ENCODE measurements around the gene HCK. TPM values are rescaled to one million over a fixed set of nuclear protein-coding genes. Genes with fewer than 3 reads are reported as not detected.

The HCK gene
- 10 to 100 TPM in 2 of 3 donors, 1 to 10 TPM in 1; 6.2 to 17.3 (median 13.4) TPM for total RNA-seq
- long read RNA-seq, donor 1, transcript HCK-207 (13 exons, 2,101 nt) = major isoform, 8 of 15 reads
- long read RNA-seq, donor 1, partial matches to known transcripts = 3 of 15 reads
- long read RNA-seq, donor 1, other reads (novel, unspliced or antisense) = 2 of 15 reads
- long read RNA-seq, donor 2, transcript HCK-207 (13 exons, 2,101 nt) = major isoform, 8 of 11 reads
- long read RNA-seq, donor 2, partial matches to known transcripts = 3 of 11 reads
- long read RNA-seq, donor 2, other reads (novel, unspliced or antisense) = 0 of 11 reads

GRCh38 chr20:32052090-32052777, at the start of gene HCK:
Gene HCK, plus strand, starts transcription at chr20:32052242.
- Histone ChIP-seq H3K9me3 (no peaks in the 10 kb centered on the region), H3K4me3 (no peak within 1 kb of the TSS), H3K36me3 (ENCODE audit: low read depth) (no peaks in the 10 kb centered on the region), H3K4me1 (ENCODE audit: low read depth) (no peaks in the 10 kb centered on the region)
- no peak for TF ChIP-seq CTCF (IDR thresholded peaks at IDR 0.05)
- intact Hi-C loops (cut with DNase I, micrococcal nuclease) = no loop called here
- ATAC-seq = peak; percentile 70
- DNase-seq = peak in 2 of 3 donors; percentile 44 to 73

DNA sequence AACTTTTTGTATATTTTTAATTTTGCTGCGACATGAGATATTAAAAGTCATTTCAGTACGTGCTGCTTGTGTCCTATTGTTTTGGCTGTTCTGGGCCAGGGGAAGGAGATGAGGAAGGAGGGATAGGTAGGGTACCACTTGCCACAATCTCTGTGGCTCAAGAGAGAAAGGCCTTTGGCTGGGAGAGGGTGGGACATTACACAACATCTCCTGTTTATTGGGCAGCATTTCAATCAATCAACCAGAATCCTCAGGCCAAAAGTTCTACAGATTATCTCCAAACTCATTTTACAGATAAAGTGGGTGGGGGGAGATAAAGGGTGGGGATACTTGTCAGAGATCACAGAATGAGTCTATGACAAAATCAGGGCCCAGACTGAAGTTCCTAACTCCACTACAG, 48.7 kb upstream of the HCK start:
- no peak for DNase-seq
- ATAC-seq = no peak
- TF ChIP-seq CTCF (IDR thresholded peaks at IDR 0.05) = no peak
- no peaks in the 10 kb centered on the region for H3K4me1 ChIP-seq (ENCODE audit: low read depth)
- no peaks in the 10 kb centered on the region for H3K9me3 ChIP-seq
- H3K36me3 ChIP-seq (ENCODE audit: low read depth) = no peaks in the 10 kb centered on the region
- no peak overlapping the region for H3K4me3 ChIP-seq
- intact Hi-C loops (cut with DNase I, micrococcal nuclease) = no loop called here

- Histone ChIP-seq H3K4me1 (ENCODE audit: low read depth) (no peaks in the 10 kb centered on the region), H3K4me3 (no peak overlapping the region), H3K9me3 (no peaks in the 10 kb centered on the region), H3K36me3 (ENCODE audit: low read depth) (no peaks in the 10 kb centered on the region)
- ATAC-seq (no peak), DNase-seq (no peak)
- no peak for TF ChIP-seq CTCF (IDR thresholded peaks at IDR 0.05)
- intact Hi-C loops (cut with DNase I, micrococcal nuclease) = no loop called here
Observed at GRCh38 chr20:32004963-32005362, 47.1 kb upstream of the HCK start.

- ATAC-seq = no peak
- intact Hi-C loops (cut with DNase I, micrococcal nuclease) = no loop called here
- H3K4me3 ChIP-seq = no peak overlapping the region
- no peak for TF ChIP-seq CTCF (IDR thresholded peaks at IDR 0.05)
- no peaks in the 10 kb centered on the region for H3K9me3 ChIP-seq
- H3K4me1 ChIP-seq (ENCODE audit: low read depth) = no peaks in the 10 kb centered on the region
- H3K36me3 ChIP-seq (ENCODE audit: low read depth) = no peaks in the 10 kb centered on the region
- DNase-seq = no peak
Observed at GRCh38 chr20:32006053-32006452, 46.0 kb upstream of the HCK start.

DNA sequence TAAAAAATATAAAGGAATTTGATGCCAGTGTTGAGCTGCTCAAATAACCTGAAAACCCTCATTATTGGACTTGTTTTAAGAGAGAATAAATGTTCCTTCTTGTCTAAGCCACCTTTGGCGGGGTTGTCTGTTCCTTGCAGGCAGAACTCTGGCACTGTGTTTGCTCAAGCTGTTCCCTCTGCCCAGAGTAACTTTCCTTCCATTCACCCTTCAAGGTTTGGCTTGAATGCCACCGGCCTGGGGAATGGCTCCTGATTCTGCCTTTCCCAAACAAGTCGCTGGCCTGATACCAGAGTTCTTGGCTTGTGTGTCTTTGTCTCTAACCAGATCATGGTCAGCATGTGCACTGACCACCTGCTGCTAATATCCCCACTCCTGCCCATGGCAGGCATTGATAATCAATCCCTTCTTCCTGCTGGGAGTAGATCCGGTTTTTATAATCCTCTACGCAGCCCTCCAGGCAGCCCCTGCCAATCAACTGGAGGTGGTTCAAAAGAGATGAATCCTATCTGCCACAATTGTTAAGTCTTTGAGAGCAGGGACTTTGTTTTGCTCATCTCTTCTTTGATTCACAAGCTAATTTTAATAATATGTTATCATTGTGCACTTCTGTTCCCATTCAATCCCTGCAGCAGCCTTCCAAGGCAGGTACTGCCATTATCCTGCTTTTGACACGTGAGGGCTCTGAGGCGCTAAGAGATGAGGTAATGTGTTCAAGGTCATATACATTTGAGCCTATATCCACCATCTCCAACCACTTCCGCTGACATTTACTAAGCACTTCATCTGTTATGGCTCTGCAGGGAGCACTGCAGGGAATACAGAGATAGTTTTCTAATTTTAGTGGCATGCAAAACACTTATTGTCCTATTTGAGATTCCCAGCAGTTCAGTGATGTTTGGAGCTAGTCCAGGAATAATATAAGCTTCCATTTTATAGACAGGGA, 44.9 kb upstream of the HCK start:
- DNase-seq = no peak
- Histone ChIP-seq H3K4me1 (ENCODE audit: low read depth) (no peaks in the 10 kb centered on the region), H3K36me3 (ENCODE audit: low read depth) (no peaks in the 10 kb centered on the region), H3K9me3 (no peaks in the 10 kb centered on the region), H3K4me3 (no peak overlapping the region)
- no peak for ATAC-seq
- intact Hi-C loops (cut with DNase I, micrococcal nuclease) = no loop called here
- TF ChIP-seq CTCF (IDR thresholded peaks at IDR 0.05) = no peak

Data from mucosa of descending colon (tissue), 3 donors.